ENCODE results near the gene SLC38A8. TPM values are rescaled to one million over a fixed set of nuclear protein-coding genes. Genes with fewer than 3 reads are reported as not detected.

SLC38A8 gene
- total RNA-seq, 5 donors from 2014 or later (not counting 1 experiment from before 2014, with no cell fraction given) = not detected

Other genes with a start within 250 kb of the SLC38A8 start
- gene HSBP1, start 234.8 kb downstream of the SLC38A8 start, total RNA-seq = 10 to 100 TPM; 17.7 to 33.3 (median 30.0) TPM
- gene MLYCD, start 143.7 kb downstream of the SLC38A8 start, total RNA-seq = 10 to 100 TPM in 1 of 5 donors, 1 to 10 TPM in 4; 7.2 to 10.3 (median 9.1) TPM
- 1 to 10 TPM in 3 of 5 donors, under 1 TPM in 2; 0.41 to 2.8 (median 1.1) TPM for gene OSGIN1, start 89.6 kb downstream of the SLC38A8 start, total RNA-seq
- gene NECAB2, start 74.6 kb downstream of the SLC38A8 start, total RNA-seq = not detected
- 100 to 1,000 TPM; 122 to 142 (median 131) TPM for gene MBTPS1, start 74.1 kb upstream of the SLC38A8 start, total RNA-seq
- gene HSDL1, start 102.4 kb upstream of the SLC38A8 start, total RNA-seq = 10 to 100 TPM; 11.9 to 23.5 (median 20.4) TPM
- gene DNAAF1, start 102.5 kb upstream of the SLC38A8 start, total RNA-seq = under 1 TPM in 2 of 5 donors, not detected in 3; 0.16 to 0.32 TPM
- gene TAF1C, start 144.3 kb upstream of the SLC38A8 start, total RNA-seq = 10 to 100 TPM; 81.9 to 97.6 (median 92.8) TPM
- gene ADAD2, start 148.4 kb upstream of the SLC38A8 start, total RNA-seq = under 1 TPM in 1 of 5 donors, not detected in 4; 0.25 TPM
- not detected for gene KCNG4, start 197.2 kb upstream of the SLC38A8 start, total RNA-seq

Measured in T-cell (primary cell).